IMR-90 (cell line): Measurements from ENCODE around the gene CHAF1B.

ENCODE experiments used
- CTCF ChIP-seq: conservative IDR thresholded peaks from 2 replicates; pipeline ENCODE4 v1.5.1; 2012; ENCODE audit warnings: mild to moderate bottlenecking, low read depth, low read length, improper control_type of control experiment
- POLR2A ChIP-seq: IDR thresholded peaks from 2 replicates; pipeline ENCODE4 v1.6.1; 2012; ENCODE audit warnings: mild to moderate bottlenecking, low read depth, low read length
- USF2 ChIP-seq: fragments of 150-350 bp; IDR thresholded peaks from 2 replicates; pipeline ENCODE4 v1.6.1; 2017; ENCODE audit warnings: mild to moderate bottlenecking, antibody characterized with exemption, low read length, low read depth

- TF ChIP-seq USF2 (no peak), CTCF (no peak), POLR2A (no peak)
These were observed 17.1 kb downstream of the CHAF1B start for GRCh38 chr21:36402339-36402738.
